GM18909 (cell line): ENCODE data around the gene GSTO1.
A peak's percentile ranks its signal among the peaks of the same experiment; 100 is the strongest.
"Not testable (repeated sequence)": the region's sequence is repeated elsewhere in the genome, so short reads cannot be mapped to it uniquely, and the experiment has no call there.

Experiments
- ATAC-seq: cut with Tn5 transposase; IDR thresholded peaks from one replicate; pipeline ENCODE4 v1.9.1; 2021; ENCODE audit warnings: mild to moderate bottlenecking; ENCODE audit not compliant: unreplicated experiment, poor library complexity

The GSTO1 gene

GRCh38 chr10:104254493-104255310 is at the start of gene GSTO1:
GSTO1 (plus strand) TSS chr10:104254892; CDS start chr10:104254929, 37 bp downstream.
- peak; percentile 83 for ATAC-seq

GRCh38 chr10:104208730-104209129 is 46.0 kb upstream of the GSTO1 start:
- ATAC-seq = no peak

GRCh38 chr10:104209575-104210198 is 45.0 kb upstream of the GSTO1 start:
- no peak for ATAC-seq

GRCh38 chr10:104216631-104217030 is 38.1 kb upstream of the GSTO1 start:
- no peak for ATAC-seq

GRCh38 chr10:104218751-104219150 is 35.9 kb upstream of the GSTO1 start:
- ATAC-seq = no peak

GRCh38 chr10:104220522-104220921 is 34.2 kb upstream of the GSTO1 start:
- no peak for ATAC-seq

GRCh38 chr10:104223304-104223703 is 31.4 kb upstream of the GSTO1 start:
- no peak for ATAC-seq

- no peak for ATAC-seq
Observed at GRCh38 chr10:104230490-104230889, 24.2 kb upstream of the GSTO1 start.

- ATAC-seq = peak; percentile 100
Observed at GRCh38 chr10:104231784-104232612, 22.7 kb upstream of the GSTO1 start, which contains the start of gene CFAP43. CFAP43 (minus strand) TSS chr10:104232364; CDS start chr10:104232246, 118 bp downstream.

GRCh38 chr10:104232613-104233102 is 22.0 kb upstream of the GSTO1 start:
- peak; percentile 24 for ATAC-seq

GRCh38 chr10:104233817-104234216 is 20.9 kb upstream of the GSTO1 start:
- ATAC-seq = no peak

GRCh38 chr10:104234934-104235333 is 19.8 kb upstream of the GSTO1 start:
- no peak for ATAC-seq

- ATAC-seq = no peak
Observed at GRCh38 chr10:104235801-104236200, 18.9 kb upstream of the GSTO1 start.

GRCh38 chr10:104240078-104240477 is 14.6 kb upstream of the GSTO1 start:
- no peak for ATAC-seq

- ATAC-seq = no peak
Observed at GRCh38 chr10:104242545-104242944, 12.1 kb upstream of the GSTO1 start.

- ATAC-seq = not testable (repeated sequence)
Observed at GRCh38 chr10:104243009-104243408, 11.7 kb upstream of the GSTO1 start.

- ATAC-seq = no peak
Observed at GRCh38 chr10:104243512-104243911, 11.2 kb upstream of the GSTO1 start.

GRCh38 chr10:104245066-104245632 is 9.5 kb upstream of the GSTO1 start:
- no peak for ATAC-seq

- no peak for ATAC-seq
Observed at GRCh38 chr10:104246976-104247375, 7.7 kb upstream of the GSTO1 start.

- no peak for ATAC-seq
Observed at GRCh38 chr10:104247513-104248146, 7.1 kb upstream of the GSTO1 start.
